HEK293 (cell line): Measurements from ENCODE around the gene TMEM121.

Experiments
- HOXA7 ChIP-seq: sonication (generic); formaldehyde crosslinking; IDR thresholded peaks from 2 replicates; pipeline ENCODE4 v1.8.1; 2022; ENCODE audit warnings: missing genetic modification reagents, borderline replicate concordance
- ZBTB20 ChIP-seq: fragments of 450-650 bp; formaldehyde crosslinking; IDR thresholded peaks from 2 replicates; pipeline ENCODE4 v1.5.1; 2016; ENCODE audit warnings: missing biosample characterization, missing genetic modification characterization
- ZIC2 ChIP-seq: fragments of 450-650 bp; formaldehyde crosslinking; IDR thresholded peaks from 2 replicates; pipeline ENCODE4 v1.5.1; 2016; ENCODE audit warnings: missing biosample characterization, missing genetic modification characterization
- ZNF24 ChIP-seq: fragments of 450-650 bp; formaldehyde crosslinking; IDR thresholded peaks from 2 replicates; pipeline ENCODE4 v1.5.1; 2016; ENCODE audit warnings: missing biosample characterization, missing genetic modification characterization
- ZNF768 ChIP-seq: fragments of 450-650 bp; formaldehyde crosslinking; IDR thresholded peaks from 2 replicates; pipeline ENCODE4 v1.5.1; 2018; ENCODE audit warnings: missing biosample characterization, mild to moderate bottlenecking, missing genetic modification characterization
- ZXDB ChIP-seq: fragments of 450-650 bp; formaldehyde crosslinking; IDR thresholded peaks from 2 replicates; pipeline ENCODE4 v1.5.1; 2016; ENCODE audit warnings: missing biosample characterization, missing genetic modification characterization
- TF ChIP-seq, protein P1 (sequence below): fragments of 450-650 bp; formaldehyde crosslinking; IDR thresholded peaks from 2 replicates; pipeline ENCODE4 v1.5.1; 2016; ENCODE audit warnings: missing biosample characterization, missing genetic modification characterization

DNA sequence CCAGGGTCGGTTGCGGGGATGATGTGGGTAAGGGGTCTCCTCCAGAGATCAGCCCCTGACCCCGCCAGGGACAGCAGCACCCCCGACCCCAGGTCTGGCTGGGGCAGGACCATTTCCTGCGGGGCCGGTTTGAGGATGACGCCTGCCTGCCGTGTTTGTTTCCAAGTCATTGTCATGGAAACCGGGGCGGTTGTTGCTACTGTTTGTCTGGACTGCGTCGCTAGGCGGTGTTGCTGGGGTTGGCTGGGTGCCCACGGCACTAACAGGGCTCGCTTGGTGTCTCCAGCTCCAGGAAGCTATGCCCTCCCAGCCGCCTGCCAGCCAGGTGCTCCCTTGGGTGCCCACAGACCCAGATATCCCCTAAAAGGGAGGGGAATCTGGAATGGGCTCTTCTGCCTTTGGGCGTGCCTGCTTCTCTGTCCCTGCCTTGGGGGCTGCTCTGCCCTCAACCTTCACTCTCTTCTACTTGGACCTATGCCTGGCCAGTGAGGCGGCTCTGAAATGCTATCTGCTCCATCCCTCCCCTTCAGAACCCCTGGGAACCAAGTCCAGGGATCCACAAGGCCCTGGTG lies 44.4 kb upstream of the TMEM121 start:
- no peak for TF ChIP-seq HOXA7 (CRISPR knock-in tag)
- peak; percentile 19; the same call in 1 of the 2 replicates for TF ChIP-seq ZBTB20
- peak; percentile 68 for TF ChIP-seq ZIC2
- TF ChIP-seq, protein P1, sequence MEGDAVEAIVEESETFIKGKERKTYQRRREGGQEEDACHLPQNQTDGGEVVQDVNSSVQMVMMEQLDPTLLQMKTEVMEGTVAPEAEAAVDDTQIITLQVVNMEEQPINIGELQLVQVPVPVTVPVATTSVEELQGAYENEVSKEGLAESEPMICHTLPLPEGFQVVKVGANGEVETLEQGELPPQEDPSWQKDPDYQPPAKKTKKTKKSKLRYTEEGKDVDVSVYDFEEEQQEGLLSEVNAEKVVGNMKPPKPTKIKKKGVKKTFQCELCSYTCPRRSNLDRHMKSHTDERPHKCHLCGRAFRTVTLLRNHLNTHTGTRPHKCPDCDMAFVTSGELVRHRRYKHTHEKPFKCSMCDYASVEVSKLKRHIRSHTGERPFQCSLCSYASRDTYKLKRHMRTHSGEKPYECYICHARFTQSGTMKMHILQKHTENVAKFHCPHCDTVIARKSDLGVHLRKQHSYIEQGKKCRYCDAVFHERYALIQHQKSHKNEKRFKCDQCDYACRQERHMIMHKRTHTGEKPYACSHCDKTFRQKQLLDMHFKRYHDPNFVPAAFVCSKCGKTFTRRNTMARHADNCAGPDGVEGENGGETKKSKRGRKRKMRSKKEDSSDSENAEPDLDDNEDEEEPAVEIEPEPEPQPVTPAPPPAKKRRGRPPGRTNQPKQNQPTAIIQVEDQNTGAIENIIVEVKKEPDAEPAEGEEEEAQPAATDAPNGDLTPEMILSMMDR (tag by site-specific recombination): peak; percentile 84
- no peak for TF ChIP-seq ZXDB (tag by site-specific recombination)
- no peak for TF ChIP-seq ZNF768 (tag by site-specific recombination)
- TF ChIP-seq ZNF24 (tag by site-specific recombination): no peak
